Neural progenitor cell (in vitro differentiated cells): Measurements from ENCODE around the gene PODNL1. TPM values are rescaled to one million over a fixed set of nuclear protein-coding genes. Genes with fewer than 3 reads are reported as not detected.
"Not testable (repeated sequence)": the region's sequence is repeated elsewhere in the genome, so short reads cannot be mapped to it uniquely, and the experiment has no call there.

Experiments used
- DNase-seq: peaks from one replicate; pipeline ENCODE4 v3.0.0-alpha.2; 2016; ENCODE audit warnings: low spot score
- H2AFZ ChIP-seq: fragments of 200-600 bp; sonication (generic); replicated peaks from 2 replicates; pipeline ENCODE4 v1.6.1; 2016; ENCODE audit warnings: antibody characterized with exemption
- H3F3A ChIP-seq: fragments of 200-600 bp; sonication (generic); 2 replicates; pipeline ENCODE4 v1.6.1; 2016; ENCODE audit warnings: antibody characterized with exemption, low read depth
- H3K27ac ChIP-seq: fragments of 200-600 bp; sonication (generic); 2 replicates; pipeline ENCODE4 v1.5.1; 2016; ENCODE audit warnings: mild to moderate bottlenecking
- H3K27me3 ChIP-seq: fragments of 200-600 bp; sonication (generic); 2 replicates; pipeline ENCODE4 v1.6.1; 2016; ENCODE audit warnings: mild to moderate bottlenecking, moderate library complexity
- H3K36me3 ChIP-seq: fragments of 200-600 bp; sonication (generic); 2 replicates; pipeline ENCODE4 v1.5.1; 2016
- H3K4me1 ChIP-seq: fragments of 200-600 bp; sonication (generic); 2 replicates; pipeline ENCODE4 v1.6.1; 2016; ENCODE audit warnings: mixed run types
- H3K4me2 ChIP-seq: fragments of 200-600 bp; sonication (generic); 2 replicates; pipeline ENCODE4 v1.6.1; 2016
- H3K4me3 ChIP-seq: fragments of 200-600 bp; sonication (generic); 2 replicates; pipeline ENCODE4 v1.5.1; 2016
- H3K79me2 ChIP-seq: fragments of 200-600 bp; sonication (generic); 2 replicates; pipeline ENCODE4 v1.6.1; 2016; ENCODE audit warnings: low read depth
- H3K9ac ChIP-seq: fragments of 200-600 bp; sonication (generic); 2 replicates; pipeline ENCODE4 v1.6.1; 2016
- H3K9me3 ChIP-seq: fragments of 200-600 bp; sonication (generic); 2 replicates; pipeline ENCODE4 v1.5.1; 2016; ENCODE audit warnings: low read depth
- H4K20me1 ChIP-seq: fragments of 200-600 bp; sonication (generic); 2 replicates; pipeline ENCODE4 v1.6.1; 2016; ENCODE audit warnings: low read depth
- H3K27ac Mint-ChIP-seq: 3 replicates; pipeline ENCODE4 v1.8.0; 2021; ENCODE audit warnings: mixed read lengths
- H3K27me3 Mint-ChIP-seq: 2 replicates; pipeline ENCODE4 v1.8.0; 2022; ENCODE audit warnings: low read depth, mild to moderate bottlenecking, inconsistent platforms, moderate library complexity, mixed read lengths; ENCODE audit not compliant: insufficient read depth
- H3K36me3 Mint-ChIP-seq: 3 replicates; pipeline ENCODE4 v1.8.0; 2021; ENCODE audit warnings: mixed read lengths
- H3K4me1 Mint-ChIP-seq: 3 replicates; pipeline ENCODE4 v1.8.0; 2021; ENCODE audit warnings: mixed read lengths
- H3K4me3 Mint-ChIP-seq: 3 replicates; pipeline ENCODE4 v1.8.0; 2021; ENCODE audit warnings: mild to moderate bottlenecking, moderate library complexity, mixed read lengths
- H3K9me3 Mint-ChIP-seq: 3 replicates; pipeline ENCODE4 v1.8.0; 2020; ENCODE audit warnings: mixed read lengths
- CTCF ChIP-seq: fragments of 200-600 bp; sonication (generic); IDR thresholded peaks from 2 replicates; pipeline ENCODE4 v1.5.1; 2017; ENCODE audit warnings: antibody characterized with exemption, mild to moderate bottlenecking
- EZH2 ChIP-seq: fragments of 200-600 bp; sonication (generic); IDR thresholded peaks from 2 replicates; pipeline ENCODE4 v1.6.1; 2017; ENCODE audit warnings: antibody characterized with exemption, mild to moderate bottlenecking, moderate library complexity
- EZH2phosphoT487 ChIP-seq: fragments of 200-600 bp; sonication (generic); IDR thresholded peaks from 2 replicates; pipeline ENCODE4 v1.6.1; 2017; ENCODE audit warnings: antibody characterized with exemption
- total RNA-seq: library from RNA; depleted of rRNA; stranded (reverse); fragments of >200 nt; gene quantifications from 2 replicates; pipeline ENCODE4 v1.2.3, GENCODE V29; 2015; ENCODE audit warnings: low replicate concordance

The PODNL1 gene
- total RNA-seq, 1 donor from 2014 or later: not detected

GRCh38 chr19:13975870-13976269 lies 37.7 kb upstream of the PODNL1 start:
- Mint-ChIP-seq H3K36me3 (peaks cover 11% of the 10 kb centered on the region), H3K4me3 (no peak overlapping the region), H3K4me1 (peaks cover 19% of the 10 kb centered on the region), H3K9me3 (no peaks in the 10 kb centered on the region), H3K27me3 (peaks cover 14% of the 10 kb centered on the region), H3K27ac (no peak overlapping the region)
- no peak overlapping the region for H3K27ac ChIP-seq
- H3K4me1 ChIP-seq: peaks cover 14% of the 10 kb centered on the region
- H2AFZ ChIP-seq: no peak overlapping the region
- no peaks in the 10 kb centered on the region for H3K9me3 ChIP-seq
- no peak for DNase-seq
- peaks cover 2% of the 10 kb centered on the region for H4K20me1 ChIP-seq
- no peak overlapping the region for H3K4me3 ChIP-seq
- no peak overlapping the region for H3K9ac ChIP-seq
- H3K79me2 ChIP-seq: no peaks in the 10 kb centered on the region
- peaks cover 18% of the 10 kb centered on the region for H3F3A ChIP-seq
- no peak for TF ChIP-seq EZH2phosphoT487
- H3K27me3 ChIP-seq: peaks cover 6% of the 10 kb centered on the region
- no peaks in the 10 kb centered on the region for H3K36me3 ChIP-seq
- no peak overlapping the region for H3K4me2 ChIP-seq

- Mint-ChIP-seq H3K4me3 (peak overlapping the region; percentile 42), H3K4me1 (peaks cover 11% of the 10 kb centered on the region), H3K9me3 (no peaks in the 10 kb centered on the region), H3K27ac (peak overlapping the region; percentile 44), H3K27me3 (peaks cover 11% of the 10 kb centered on the region), H3K36me3 (peaks cover 10% of the 10 kb centered on the region)
- Histone ChIP-seq H3K27ac (no peak overlapping the region), H3K4me2 (peak overlapping the region; percentile 28), H3K4me3 (no peak overlapping the region), H3K9me3 (no peaks in the 10 kb centered on the region), H3K9ac (no peak overlapping the region), H3K27me3 (no peaks in the 10 kb centered on the region), H3K4me1 (peaks cover 8% of the 10 kb centered on the region), H3F3A (peaks cover 13% of the 10 kb centered on the region), H3K36me3 (no peaks in the 10 kb centered on the region), H3K79me2 (no peaks in the 10 kb centered on the region), H2AFZ (no peak overlapping the region), H4K20me1 (peaks cover 2% of the 10 kb centered on the region)
- peak; percentile 82 for DNase-seq
- TF ChIP-seq CTCF (no peak), EZH2 (no peak), EZH2phosphoT487 (no peak)
Observed at GRCh38 chr19:13974073-13974472, 35.9 kb upstream of the PODNL1 start.

DNA sequence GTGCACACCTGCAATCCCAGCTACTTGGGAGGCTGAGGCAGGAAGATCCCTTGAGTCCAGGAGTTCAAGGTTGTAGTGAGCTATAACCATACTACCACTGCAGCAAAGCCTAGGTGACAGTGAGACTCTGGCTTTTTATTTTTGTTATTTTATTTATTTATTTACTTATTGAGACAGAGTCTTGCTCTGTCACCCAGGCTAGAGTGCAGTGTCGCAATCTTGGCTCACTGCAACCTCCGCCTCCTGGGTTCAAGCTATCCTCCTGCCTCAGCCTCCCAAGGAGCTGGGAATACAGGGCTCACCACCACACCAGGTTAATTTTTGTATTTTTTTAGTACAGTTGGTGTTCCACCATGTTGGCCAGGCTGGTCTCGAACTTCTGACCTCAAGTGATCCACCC lies 35.3 kb upstream of the PODNL1 start:
- H4K20me1 ChIP-seq, H3K9ac ChIP-seq, DNase-seq, H3K9me3 Mint-ChIP-seq, H2AFZ ChIP-seq, H3K36me3 ChIP-seq, H3K4me3 Mint-ChIP-seq, H3K27ac Mint-ChIP-seq, H3K27ac ChIP-seq, H3K4me3 ChIP-seq, H3K4me2 ChIP-seq, H3K27me3 ChIP-seq, H3K79me2 ChIP-seq, H3K4me1 ChIP-seq, H3K9me3 ChIP-seq: not testable (repeated sequence)
- peaks cover 13% of the 10 kb centered on the region for H3F3A ChIP-seq
- H3K27me3 Mint-ChIP-seq: peaks cover 11% of the 10 kb centered on the region
- H3K4me1 Mint-ChIP-seq: peaks cover 11% of the 10 kb centered on the region
- H3K36me3 Mint-ChIP-seq: peaks cover 13% of the 10 kb centered on the region

GRCh38 chr19:13972368-13973155 lies 34.3 kb upstream of the PODNL1 start:
- H3K4me1 Mint-ChIP-seq: peaks cover 8% of the 10 kb centered on the region
- no peaks in the 10 kb centered on the region for H3K9me3 Mint-ChIP-seq
- H3K4me3 ChIP-seq: no peak overlapping the region
- no peaks in the 10 kb centered on the region for H3K9me3 ChIP-seq
- no peaks in the 10 kb centered on the region for H3K36me3 ChIP-seq
- H3K4me3 Mint-ChIP-seq: peak overlapping the region; percentile 48
- no peak overlapping the region for H3K27ac ChIP-seq
- H3K36me3 Mint-ChIP-seq: peaks cover 13% of the 10 kb centered on the region
- peaks cover 6% of the 10 kb centered on the region for H3F3A ChIP-seq
- H3K9ac ChIP-seq: no peak overlapping the region
- no peaks in the 10 kb centered on the region for H3K27me3 ChIP-seq
- H3K4me1 ChIP-seq: peaks cover 4% of the 10 kb centered on the region
- no peak for DNase-seq
- H2AFZ ChIP-seq: no peak overlapping the region
- TF ChIP-seq CTCF: no peak
- TF ChIP-seq EZH2phosphoT487: no peak
- no peak for TF ChIP-seq EZH2
- H4K20me1 ChIP-seq: peaks cover 2% of the 10 kb centered on the region
- H3K27me3 Mint-ChIP-seq: peaks cover 11% of the 10 kb centered on the region
- H3K79me2 ChIP-seq: no peaks in the 10 kb centered on the region
- H3K27ac Mint-ChIP-seq: no peak overlapping the region
- H3K4me2 ChIP-seq: no peak overlapping the region

- H3K27ac Mint-ChIP-seq, H3K27ac ChIP-seq, H3K9me3 Mint-ChIP-seq, H3K79me2 ChIP-seq, H3K4me1 ChIP-seq, H3K9me3 ChIP-seq, DNase-seq, H3K36me3 ChIP-seq, H3K4me1 Mint-ChIP-seq, H3F3A ChIP-seq, H3K9ac ChIP-seq, H3K4me3 ChIP-seq, H3K4me3 Mint-ChIP-seq, H3K4me2 ChIP-seq, H3K27me3 ChIP-seq, H2AFZ ChIP-seq, H4K20me1 ChIP-seq: not testable (repeated sequence)
- Mint-ChIP-seq H3K27me3 (peaks cover 11% of the 10 kb centered on the region), H3K36me3 (peaks cover 15% of the 10 kb centered on the region)
Observed at GRCh38 chr19:13971868-13972267, 33.7 kb upstream of the PODNL1 start.
